GM19324 (cell line): ENCODE measurements around the gene SMIM12.

Source experiments
- ATAC-seq: cut with Tn5 transposase; IDR thresholded peaks from one replicate; pipeline ENCODE4 v1.9.1; 2021; ENCODE audit warnings: mild to moderate bottlenecking, moderate library complexity; ENCODE audit not compliant: unreplicated experiment, low FRiP score

Gene SMIM12

DNA sequence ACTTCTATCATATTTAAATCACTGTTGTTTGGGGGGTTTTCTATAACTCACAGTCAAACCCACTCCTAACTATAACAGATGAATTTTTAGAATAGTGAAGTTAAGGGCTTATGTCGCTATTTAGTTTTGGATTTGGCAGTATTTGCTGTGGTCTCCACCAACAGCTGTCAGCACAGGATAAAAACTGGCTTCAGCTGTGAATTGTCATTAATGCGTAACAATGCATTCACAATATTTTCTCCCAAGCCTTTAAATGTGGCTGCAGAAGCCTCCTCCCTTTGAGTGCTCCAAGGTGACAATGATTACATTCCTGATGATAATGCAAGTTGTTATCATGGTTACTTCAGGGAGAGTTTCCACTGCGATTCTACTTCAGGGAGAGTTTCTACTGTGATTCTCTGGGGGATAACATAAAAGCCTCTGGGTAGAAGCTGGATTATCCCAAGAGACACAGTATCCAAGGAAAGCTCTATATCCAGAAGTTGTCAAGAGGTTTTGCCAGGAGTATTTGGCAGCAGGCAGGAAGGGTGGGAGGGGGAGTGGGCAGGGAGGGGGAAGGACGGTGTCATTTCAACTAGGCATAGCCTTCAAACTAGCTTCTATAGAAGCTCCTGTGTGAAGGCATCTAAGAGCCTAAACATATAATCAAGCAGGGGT lies 14.9 kb upstream of the SMIM12 start:
- ATAC-seq, result no peak

DNA sequence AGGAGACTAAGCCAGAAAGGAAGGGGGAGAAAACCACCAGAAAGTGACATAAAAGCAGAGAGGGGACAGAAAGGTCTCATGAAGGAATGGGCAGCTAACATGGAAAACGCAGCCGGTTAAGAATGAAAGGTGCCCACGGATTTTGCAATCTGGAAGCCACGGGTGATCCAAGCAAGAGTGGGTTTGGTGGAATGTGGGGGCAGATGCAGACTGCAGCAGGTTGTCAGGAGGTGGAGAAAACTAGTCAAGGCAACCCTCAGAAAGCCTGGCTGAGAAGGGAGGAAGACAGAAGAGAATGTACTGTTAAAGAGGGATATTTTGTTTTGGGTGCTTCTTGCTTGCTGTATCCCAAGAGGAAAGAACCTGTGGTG lies 12.6 kb upstream of the SMIM12 start:
- no peak for ATAC-seq

DNA sequence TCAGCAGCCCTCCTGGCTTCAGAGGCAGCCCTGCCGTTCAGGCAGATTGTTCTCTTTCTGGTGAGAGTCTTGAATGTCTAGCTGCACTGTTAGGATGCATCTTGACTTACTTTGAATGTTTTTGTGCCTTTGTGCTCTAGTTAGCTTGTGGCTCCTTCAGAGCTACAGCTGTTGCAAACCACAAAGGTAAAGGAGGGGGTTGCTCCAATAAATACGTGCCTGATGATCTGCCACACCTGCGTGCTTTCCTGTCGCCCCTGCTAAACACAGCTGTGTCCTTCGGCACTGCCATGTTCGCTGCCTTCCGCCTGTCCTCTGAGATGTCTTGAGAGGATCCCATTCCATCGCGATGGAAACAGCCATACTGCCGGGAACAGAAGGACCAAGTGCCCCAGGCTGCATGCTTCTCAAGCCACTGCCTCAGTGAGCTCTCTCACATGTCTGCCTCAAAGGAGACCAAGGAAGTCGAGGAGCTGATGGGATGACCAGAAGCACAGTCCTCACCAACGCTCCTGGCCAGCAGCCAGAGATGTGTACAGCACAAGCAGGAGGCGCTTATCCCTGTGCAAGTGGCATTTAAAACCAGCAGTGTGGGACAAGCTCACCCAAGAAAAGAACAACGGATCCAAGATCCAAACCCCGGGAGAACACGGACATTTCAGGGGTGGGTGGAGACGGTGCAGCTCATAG lies 12.0 kb upstream of the SMIM12 start:
- ATAC-seq, result no peak

DNA sequence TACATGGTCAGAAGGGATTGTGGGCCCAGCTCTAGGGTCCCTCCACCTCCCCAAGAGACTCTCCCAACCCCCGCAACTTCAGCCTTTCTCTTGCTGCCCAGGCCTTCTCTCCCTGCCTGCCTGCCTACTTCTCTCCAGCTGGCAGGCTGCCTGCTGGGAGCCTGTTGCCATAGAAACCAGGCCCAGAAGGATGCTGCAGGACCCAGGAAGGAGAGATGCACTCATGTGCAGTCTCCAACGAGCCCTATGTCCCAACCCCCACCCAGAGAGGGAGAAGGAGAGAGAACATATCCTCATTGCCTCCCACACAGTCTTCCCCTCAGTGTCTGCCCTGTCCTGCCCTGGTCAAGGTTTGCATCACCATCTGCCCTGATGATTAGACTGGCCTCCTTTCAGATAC lies 10.8 kb upstream of the SMIM12 start:
- ATAC-seq, result no peak

DNA sequence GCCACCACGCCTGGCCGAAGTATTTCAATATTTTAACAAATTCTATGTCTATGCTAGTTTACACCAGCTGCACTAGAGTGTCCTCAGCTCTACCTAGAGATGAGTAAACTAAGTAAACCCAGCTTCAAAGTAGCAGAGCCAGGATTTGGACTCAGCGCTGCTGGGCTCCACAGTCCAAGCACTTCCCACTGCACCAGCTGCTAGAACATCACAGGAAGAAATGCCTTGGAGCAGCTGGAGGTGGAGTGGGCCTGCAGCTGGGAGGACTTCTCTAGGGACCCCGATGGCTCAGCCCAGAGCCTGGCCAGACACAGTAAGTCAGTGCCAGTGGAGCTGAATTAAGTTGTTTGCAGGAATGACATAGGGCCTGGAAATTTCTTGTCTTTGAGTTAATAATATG lies 10.2 kb upstream of the SMIM12 start:
- ATAC-seq, result no peak

DNA sequence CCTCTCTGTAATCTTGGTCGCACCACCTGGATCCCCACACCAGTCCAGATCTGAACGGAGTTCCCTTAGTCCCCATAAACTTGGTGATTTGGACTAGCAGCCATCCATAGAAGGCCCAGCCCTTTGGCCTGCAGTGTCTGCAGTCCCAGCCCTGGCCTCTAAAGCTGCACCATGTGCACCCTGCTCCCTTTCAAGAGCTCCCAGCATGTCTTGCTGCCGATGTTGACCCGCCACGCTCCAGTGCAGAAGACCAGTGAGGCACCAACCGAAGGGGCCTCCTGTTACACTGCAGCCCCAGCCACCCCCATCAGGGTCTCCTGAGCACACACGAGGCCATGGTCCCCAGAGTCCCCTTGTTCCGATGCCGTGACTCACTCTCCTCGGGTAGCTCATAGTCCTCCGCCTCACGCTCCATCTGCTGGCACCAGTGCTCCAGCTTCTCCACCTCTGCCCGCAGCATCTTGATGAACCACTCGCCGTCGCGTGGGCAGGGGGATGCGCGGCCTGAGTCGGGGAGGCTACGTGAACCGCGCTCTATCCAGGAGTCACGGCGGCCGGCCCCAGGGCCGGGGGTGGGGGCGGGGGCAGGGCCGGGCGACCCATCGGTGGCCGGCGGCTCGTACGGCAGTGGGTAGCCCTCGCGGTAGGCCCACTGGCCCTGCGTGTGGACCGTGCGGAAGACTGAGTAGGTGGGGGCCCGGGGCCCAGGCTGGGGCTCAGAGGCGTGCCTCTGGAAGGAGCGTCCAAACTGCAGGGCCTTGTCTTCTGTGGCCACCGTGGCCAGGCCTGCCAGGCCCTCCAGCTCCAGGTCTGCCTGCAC lies 8.9 kb upstream of the SMIM12 start:
- no peak for ATAC-seq

DNA sequence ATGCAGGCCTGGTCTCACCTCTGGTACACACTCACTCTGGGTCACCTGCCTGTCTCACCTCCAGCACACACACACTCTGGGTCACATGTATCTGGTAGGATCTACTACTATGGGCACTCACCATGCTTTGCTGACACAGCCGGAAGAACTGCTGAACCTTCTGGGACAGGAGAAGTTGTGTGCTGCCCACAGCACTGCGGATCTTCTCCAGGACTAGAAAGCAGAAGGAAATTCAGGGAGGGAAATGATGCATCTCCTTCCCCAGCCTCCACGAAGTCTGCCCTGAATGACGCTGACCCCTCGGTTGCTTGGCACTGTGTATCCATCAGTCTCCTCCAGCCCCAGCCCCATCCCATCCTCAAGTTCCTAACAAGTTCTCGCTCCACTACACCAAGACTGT lies 7.9 kb upstream of the SMIM12 start:
- no peak for ATAC-seq

DNA sequence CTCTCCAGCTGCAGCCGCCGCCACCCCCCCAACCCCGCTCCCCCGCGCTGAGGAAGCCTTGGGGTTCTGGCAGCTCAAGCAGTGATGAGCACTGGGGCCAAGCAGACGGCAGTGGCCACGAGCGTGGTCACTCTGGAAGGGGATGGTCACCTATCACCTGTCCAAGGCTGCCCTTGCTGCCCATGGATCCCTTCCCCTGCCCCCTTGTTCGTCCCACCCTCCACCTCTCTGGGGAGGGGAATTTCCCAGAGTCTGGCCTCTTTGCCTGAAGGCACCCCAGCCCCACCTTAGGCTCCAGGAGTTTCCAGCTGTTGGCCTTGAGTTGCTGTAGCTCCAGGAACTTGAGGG lies 7.2 kb upstream of the SMIM12 start:
- ATAC-seq, result no peak

DNA sequence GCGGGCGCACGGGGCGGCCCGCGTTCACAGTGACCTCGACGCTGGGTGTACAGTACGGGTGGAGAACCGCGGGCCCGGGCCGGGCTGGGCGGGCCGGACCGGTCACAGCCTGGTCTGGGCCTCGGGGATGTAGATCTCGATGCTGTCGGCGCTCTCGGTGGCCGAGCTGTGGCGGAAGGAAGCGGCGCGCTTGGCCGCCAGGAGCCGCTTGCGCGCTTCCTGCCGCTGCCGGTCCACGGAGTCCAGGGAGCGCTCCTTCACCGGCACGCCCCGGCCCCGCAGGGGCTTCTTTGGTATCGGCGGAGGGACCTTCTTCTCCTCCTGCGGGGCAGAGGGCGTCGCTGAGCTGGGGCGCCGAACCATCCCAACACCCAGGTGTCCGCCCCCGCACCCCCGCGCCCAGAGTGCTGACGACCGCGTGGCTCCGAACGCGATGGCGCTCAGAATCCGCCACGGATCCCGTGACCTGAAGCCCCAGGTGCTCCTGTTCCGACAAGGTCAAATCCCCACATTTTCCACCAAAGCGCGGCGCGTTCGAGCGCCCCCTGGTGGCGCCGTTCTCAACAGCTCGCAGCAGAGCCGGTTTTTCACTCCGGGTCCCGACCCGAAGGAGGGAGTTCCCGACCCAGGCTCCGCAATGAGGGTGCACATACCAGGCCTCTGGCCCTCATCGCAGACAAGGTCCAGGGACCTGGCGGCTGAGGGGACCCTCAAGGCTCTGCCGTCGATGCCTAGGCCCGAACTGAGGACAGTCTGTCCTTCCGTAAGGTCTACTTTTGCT lies 6.6 kb upstream of the SMIM12 start:
- ATAC-seq, result peak; percentile 70

DNA sequence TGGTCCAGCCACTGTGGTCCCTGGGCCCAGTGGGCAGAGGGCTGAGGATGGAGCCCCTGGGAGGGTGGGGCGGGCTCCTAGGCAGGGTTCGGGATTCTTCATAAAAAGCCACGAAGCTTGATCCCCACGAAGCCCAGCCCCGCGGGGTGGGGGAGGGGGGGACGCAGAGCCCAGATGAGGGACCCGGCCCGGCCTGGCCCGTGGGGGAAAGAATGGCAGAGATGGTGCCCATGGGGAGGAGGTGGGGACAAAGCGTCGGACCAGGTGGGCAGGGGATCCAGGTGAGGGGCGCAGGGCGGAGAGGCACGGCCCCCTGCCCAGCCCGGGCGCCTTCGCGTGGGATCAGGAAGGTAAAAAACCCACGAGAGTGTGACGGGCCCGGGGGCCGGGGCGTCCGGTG lies 6.0 kb upstream of the SMIM12 start:
- ATAC-seq, result no peak

DNA sequence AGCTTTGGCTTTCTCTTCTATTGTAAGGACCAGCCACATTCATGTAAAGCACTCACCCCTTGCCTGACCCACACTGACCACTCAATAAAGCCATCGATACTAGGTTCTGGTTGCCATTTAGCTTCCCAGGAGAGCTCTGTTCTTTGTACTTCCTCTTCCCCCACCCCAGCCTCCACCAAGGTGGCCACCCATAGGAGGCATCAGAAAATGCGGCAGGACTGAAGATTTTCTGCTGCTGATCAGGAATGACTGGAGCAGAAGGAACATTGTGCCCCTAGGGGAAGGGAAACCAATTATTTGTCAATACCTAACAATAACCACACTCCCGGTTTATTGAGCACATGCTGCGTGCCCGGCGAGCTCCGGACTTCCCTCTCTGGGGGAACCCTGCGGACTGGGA lies 5.2 kb upstream of the SMIM12 start:
- ATAC-seq, result no peak

DNA sequence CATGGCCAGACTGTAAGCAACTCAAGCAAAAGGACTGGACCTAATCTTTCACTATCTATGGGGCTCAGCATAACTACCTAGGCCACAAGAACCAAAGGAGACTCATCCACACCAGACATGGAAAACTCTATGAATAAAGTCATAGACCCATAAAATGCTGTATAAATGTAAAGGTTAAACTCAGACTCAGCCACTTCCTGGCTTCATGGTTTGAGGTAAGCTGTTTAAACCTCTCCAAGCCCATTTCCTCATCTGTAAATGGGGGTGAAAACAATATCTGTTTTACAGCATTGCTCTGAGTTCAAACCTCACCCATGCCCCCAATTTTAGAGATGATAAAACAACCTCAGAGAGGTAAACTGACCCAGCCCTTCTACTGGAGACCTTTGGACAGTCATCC lies 4.0 kb upstream of the SMIM12 start:
- no peak for ATAC-seq

DNA sequence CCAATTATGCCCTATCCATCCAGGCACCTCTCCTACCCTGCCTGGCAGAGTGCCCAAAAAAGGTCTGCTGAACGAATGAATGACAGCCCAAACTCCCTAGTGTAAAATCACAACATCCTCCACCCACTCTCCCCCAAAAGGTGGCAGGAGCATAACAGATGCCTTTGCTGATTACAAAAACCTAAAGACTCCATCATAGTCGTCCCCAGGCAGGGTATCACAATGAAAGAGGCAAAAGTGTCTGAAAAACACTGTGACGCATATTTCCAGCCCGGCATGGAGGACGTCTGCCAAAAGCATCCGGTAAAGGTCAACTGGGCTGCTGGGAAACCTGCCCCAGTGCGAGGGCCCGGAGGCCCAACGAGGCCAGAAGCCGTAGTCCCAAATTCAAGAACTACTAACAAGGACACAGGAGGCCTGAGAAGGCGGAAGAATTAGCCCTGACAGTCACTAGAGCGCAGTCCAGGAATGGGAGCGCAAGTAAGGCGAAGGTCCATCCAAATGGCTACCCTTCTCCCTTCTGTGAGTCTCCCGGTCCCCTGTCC lies 576 bp downstream of the SMIM12 start:
- no peak for ATAC-seq

DNA sequence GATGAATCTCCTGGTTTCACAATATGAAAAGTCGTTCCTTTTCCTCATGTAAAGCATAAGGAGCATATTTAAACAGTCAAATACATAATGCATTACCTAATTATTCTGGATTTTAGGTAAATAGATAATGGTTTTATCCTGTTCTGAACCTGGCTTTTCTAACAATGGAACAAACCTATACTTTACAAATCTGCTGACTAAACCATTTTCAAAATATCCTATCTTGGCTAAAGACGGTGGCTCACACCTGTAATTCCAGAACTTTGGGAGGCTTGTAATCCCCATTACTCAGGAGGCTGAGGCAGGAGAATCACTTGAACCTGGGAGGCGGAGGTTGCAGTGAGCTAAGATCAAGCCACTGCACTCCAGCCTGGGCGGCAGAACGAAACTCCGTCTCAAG lies 2.9 kb downstream of the SMIM12 start:
- no peak for ATAC-seq

DNA sequence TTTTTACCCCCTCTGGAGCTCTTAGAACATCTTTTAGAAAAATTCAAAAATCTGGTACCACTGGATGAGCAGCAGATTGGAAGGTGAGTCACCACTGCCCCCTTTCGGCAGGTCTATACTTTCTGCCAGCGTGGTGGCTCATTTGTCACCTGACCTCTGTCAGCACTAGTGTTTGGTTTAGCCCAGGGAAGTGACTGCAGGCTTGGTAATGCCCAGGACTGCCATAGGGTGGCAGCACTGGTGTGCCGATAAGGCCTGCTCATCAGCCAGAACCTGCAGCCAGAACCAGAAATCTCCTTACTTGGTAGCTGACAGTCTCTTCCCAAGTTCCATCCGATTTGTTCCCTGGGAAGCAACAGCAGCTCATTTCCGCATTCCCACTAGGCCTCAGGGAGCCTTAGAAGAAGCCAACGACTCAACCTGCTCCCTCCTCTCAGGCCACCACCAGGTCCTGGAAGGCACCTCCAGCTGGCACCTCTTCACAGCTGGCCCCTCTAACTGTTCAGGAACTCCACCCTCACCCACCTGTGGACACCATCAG lies 6.8 kb downstream of the SMIM12 start:
- peak; percentile 75 for ATAC-seq

DNA sequence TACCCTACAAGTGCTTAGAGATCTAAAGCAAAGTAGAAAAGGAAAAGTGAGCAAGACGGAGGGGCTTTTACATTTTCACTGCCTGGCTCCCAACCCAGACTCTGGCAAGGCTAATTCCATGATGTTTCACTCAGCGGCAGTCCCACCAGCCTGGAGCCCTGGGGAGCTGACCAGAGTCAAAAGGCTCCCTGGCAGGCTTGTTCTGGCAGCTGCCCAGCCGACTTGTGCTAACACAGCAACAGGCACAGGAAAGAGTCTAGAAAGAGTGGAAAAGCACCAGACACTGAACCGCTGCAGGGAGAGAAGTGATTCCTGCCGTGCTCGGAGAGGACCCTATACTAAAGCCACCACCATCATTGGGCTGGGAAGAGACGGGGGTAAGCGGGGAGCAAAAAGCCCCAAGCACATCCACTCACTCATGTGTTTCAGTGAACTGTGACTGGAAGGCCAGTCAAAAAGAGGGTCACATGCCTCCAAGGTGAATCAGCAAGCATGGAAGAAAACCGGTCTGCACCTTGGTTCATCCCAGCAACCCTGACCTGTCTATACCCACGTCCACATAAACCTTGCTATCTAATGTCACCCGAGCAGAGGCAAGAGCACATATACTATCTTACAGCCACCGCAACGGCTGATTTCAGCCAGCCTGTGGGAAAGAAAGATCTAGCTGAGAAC lies 8.0 kb downstream of the SMIM12 start:
- ATAC-seq, result no peak

DNA sequence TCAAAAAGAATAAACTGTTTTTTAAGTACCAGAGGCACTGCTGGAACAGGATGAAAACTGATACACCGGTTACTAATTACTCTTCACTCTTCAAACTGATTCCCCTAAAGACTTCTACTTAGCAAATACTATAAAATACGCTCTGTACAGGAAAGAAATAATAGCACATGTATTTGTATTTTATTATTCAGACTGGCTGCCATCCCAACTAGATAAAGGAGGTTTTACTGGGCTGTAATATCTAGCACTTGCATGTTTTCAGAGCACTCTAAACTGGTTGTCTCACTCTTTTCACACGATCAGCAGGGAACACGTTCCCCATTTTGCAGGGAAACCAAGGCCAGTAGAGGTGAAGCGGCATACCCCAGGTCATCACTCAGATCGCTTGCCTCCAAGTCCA lies 9.2 kb downstream of the SMIM12 start:
- ATAC-seq, result no peak

DNA sequence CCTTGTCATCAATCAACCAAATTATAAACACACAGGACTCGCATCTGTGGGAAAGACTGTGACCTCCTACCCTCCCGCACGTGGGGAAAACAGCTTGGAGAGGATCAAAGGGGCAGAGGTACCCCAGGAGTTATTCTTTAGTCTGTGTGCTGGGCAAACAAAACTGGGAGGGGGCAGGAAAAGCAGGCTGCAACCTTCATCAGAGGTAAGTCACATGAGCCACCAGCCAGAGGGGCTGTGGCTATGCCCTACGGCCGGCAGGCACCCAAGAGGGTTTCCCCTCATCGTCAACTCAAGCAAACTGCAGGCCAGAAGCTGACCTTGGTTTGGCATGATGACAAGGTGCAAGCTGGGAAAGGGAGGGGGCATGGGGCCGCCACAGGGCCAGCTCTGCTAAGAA lies 12.5 kb downstream of the SMIM12 start:
- no peak for ATAC-seq

DNA sequence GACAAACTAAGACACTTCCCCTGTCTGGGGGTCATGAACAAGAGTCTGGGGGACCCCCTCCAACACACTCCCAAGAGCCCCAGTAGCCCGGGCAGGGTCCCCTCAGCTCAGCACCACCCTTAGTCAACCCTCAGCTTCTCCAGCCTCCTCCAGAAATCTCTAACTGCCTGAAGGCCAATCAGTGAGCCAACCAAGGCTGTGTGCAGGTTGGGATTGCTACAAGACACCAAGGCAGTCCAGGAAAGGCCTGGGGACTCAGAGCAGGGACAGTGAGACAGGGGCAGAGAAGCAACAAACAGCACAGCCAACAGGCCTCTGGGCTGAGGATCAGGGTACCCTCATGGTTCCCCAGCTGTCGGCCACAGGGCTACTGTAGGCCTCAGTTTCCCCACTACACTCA lies 13.3 kb downstream of the SMIM12 start:
- no peak for ATAC-seq
